SK-N-SH treated with all-trans-retinoic acid at 6 μM for 48 hours (cell line): ENCODE measurements around the gene PPARGC1A.

Source experiments
- ATAC-seq: fragments of 200-7000 bp; cut with Tn5 transposase; 3 replicates; pipeline ENCODE4 v1.9.1; 2020; ENCODE audit warnings: mild to moderate bottlenecking, moderate library complexity
- CREB5 ChIP-seq: fragments of 250-450 bp; sonication (Bioruptor Pico); IDR thresholded peaks from 2 replicates; pipeline ENCODE4 v1.5.1; 2020; ENCODE audit warnings: low read depth, mild to moderate bottlenecking, moderate library complexity
- CSDC2 ChIP-seq: fragments of 250-450 bp; sonication (Bioruptor Pico); IDR thresholded peaks from 2 replicates; pipeline ENCODE4 v1.5.0; 2020; ENCODE audit warnings: mild to moderate bottlenecking, moderate library complexity
- CSRNP3 ChIP-seq: fragments of 250-450 bp; sonication (Bioruptor Pico); IDR thresholded peaks from 2 replicates; pipeline ENCODE4 v1.5.1; 2021; ENCODE audit warnings: mild to moderate bottlenecking, moderate library complexity
- ESRRG ChIP-seq: fragments of 250-450 bp; sonication (Bioruptor Pico); IDR thresholded peaks from 2 replicates; pipeline ENCODE4 v1.6.1; 2021; ENCODE audit warnings: mild to moderate bottlenecking
- GLIS3 ChIP-seq: fragments of 250-450 bp; sonication (Bioruptor Pico); IDR thresholded peaks from 2 replicates; pipeline ENCODE4 v1.5.0; 2020; ENCODE audit warnings: mild to moderate bottlenecking, moderate library complexity
- ISL1 ChIP-seq: fragments of 250-450 bp; sonication (Bioruptor Pico); IDR thresholded peaks from 2 replicates; pipeline ENCODE4 v2.1.2; 2022; ENCODE audit warnings: mild to moderate bottlenecking, moderate library complexity
- OSR1 ChIP-seq: fragments of 250-450 bp; sonication (Bioruptor Pico); IDR thresholded peaks from 2 replicates; pipeline ENCODE4 v1.8.0; 2022; ENCODE audit warnings: moderate library complexity, mild to moderate bottlenecking, inconsistent platforms
- PATZ1 ChIP-seq: fragments of 250-450 bp; sonication (Bioruptor Pico); IDR thresholded peaks from 2 replicates; pipeline ENCODE4 v1.8.0; 2020; ENCODE audit warnings: mild to moderate bottlenecking, moderate library complexity, borderline replicate concordance
- POU6F1 ChIP-seq: fragments of 250-450 bp; sonication (Bioruptor Pico); IDR thresholded peaks from 2 replicates; pipeline ENCODE4 v1.8.0; 2021; ENCODE audit warnings: low read depth, mild to moderate bottlenecking, moderate library complexity, borderline replicate concordance
- PPARA ChIP-seq: fragments of 250-450 bp; sonication (Bioruptor Pico); IDR thresholded peaks from 2 replicates; pipeline ENCODE4 v1.5.0; 2020; ENCODE audit warnings: mild to moderate bottlenecking, borderline replicate concordance
- RARB ChIP-seq: fragments of 250-450 bp; sonication (Bioruptor Pico); IDR thresholded peaks from 2 replicates; pipeline ENCODE4 v1.8.0; 2021; ENCODE audit warnings: mild to moderate bottlenecking, moderate library complexity
- SNAI2 ChIP-seq: fragments of 250-450 bp; sonication (Bioruptor Pico); IDR thresholded peaks from 2 replicates; pipeline ENCODE4 v1.5.0; 2020; ENCODE audit warnings: mild to moderate bottlenecking, moderate library complexity
- TCF4 ChIP-seq: fragments of 250-450 bp; sonication (Bioruptor Pico); IDR thresholded peaks from 2 replicates; pipeline ENCODE4 v1.8.0; 2021; ENCODE audit warnings: mild to moderate bottlenecking, moderate library complexity, borderline replicate concordance
- TOX ChIP-seq: fragments of 250-450 bp; sonication (Bioruptor Pico); IDR thresholded peaks from 2 replicates; pipeline ENCODE4 v1.8.0; 2021; ENCODE audit warnings: mild to moderate bottlenecking, moderate library complexity, borderline replicate concordance
- TSHZ2 ChIP-seq: fragments of 250-450 bp; sonication (Bioruptor Pico); IDR thresholded peaks from 2 replicates; pipeline ENCODE4 v1.5.0; 2020; ENCODE audit warnings: mild to moderate bottlenecking, moderate library complexity
- ZC3H10 ChIP-seq: fragments of 250-450 bp; sonication (Bioruptor Pico); IDR thresholded peaks from 2 replicates; pipeline ENCODE4 v1.5.1; 2021; ENCODE audit warnings: mild to moderate bottlenecking, moderate library complexity
- ZFP3 ChIP-seq: fragments of 250-450 bp; sonication (Bioruptor Pico); IDR thresholded peaks from 2 replicates; pipeline ENCODE4 v1.5.0; 2020; ENCODE audit warnings: mild to moderate bottlenecking, moderate library complexity
- ZFP30 ChIP-seq: fragments of 450-650 bp; formaldehyde crosslinking; IDR thresholded peaks from 2 replicates; pipeline ENCODE4 v1.5.0; 2022; ENCODE audit warnings: mild to moderate bottlenecking, moderate library complexity
- ZNF565 ChIP-seq: fragments of 450-650 bp; formaldehyde crosslinking; conservative IDR thresholded peaks from 2 replicates; pipeline ENCODE4 v1.5.0; 2020; ENCODE audit warnings: low read depth, mild to moderate bottlenecking, moderate library complexity
- ZNF70 ChIP-seq: fragments of 450-650 bp; formaldehyde crosslinking; IDR thresholded peaks from 2 replicates; pipeline ENCODE4 v1.5.0; 2020; ENCODE audit warnings: mild to moderate bottlenecking, moderate library complexity
- ZNF8 ChIP-seq: fragments of 450-650 bp; formaldehyde crosslinking; IDR thresholded peaks from 2 replicates; pipeline ENCODE4 v1.5.0; 2020; ENCODE audit warnings: mild to moderate bottlenecking, moderate library complexity

PPARGC1A gene

GRCh38 chr4:23839279-23839678 lies 50.6 kb downstream of the PPARGC1A start:
- no peak for ATAC-seq

GRCh38 chr4:23838607-23839006 lies 51.2 kb downstream of the PPARGC1A start:
- ATAC-seq = no peak
- TF ChIP-seq ZNF8 = no peak
- TF ChIP-seq PATZ1 (CRISPR knock-in tag) = no peak
- TF ChIP-seq POU6F1 (CRISPR knock-in tag) = no peak
- no peak for TF ChIP-seq ZFP3 (CRISPR knock-in tag)
- no peak for TF ChIP-seq TSHZ2 (CRISPR knock-in tag)
- TF ChIP-seq ZC3H10 (CRISPR knock-in tag) = no peak
- no peak for TF ChIP-seq RARB (CRISPR knock-in tag)
- TF ChIP-seq CSDC2 (CRISPR knock-in tag) = no peak
- no peak for TF ChIP-seq ZFP30 (CRISPR knock-in tag)
- no peak for TF ChIP-seq GLIS3 (CRISPR knock-in tag)

More at GRCh38 chr4:23839279-23839678, 50.6 kb downstream of the PPARGC1A start:
- TF ChIP-seq RARB (CRISPR knock-in tag) = no peak
- TF ChIP-seq ZNF565 (CRISPR knock-in tag) = no peak
- TF ChIP-seq PPARA (CRISPR knock-in tag) = no peak
- no peak for TF ChIP-seq TOX (CRISPR knock-in tag)
- TF ChIP-seq CSDC2 (CRISPR knock-in tag) = no peak
- no peak for TF ChIP-seq ZNF8
- TF ChIP-seq OSR1 (CRISPR knock-in tag) = no peak
- TF ChIP-seq CSRNP3 (CRISPR knock-in tag) = no peak
- no peak for TF ChIP-seq ZNF70 (CRISPR knock-in tag)
- TF ChIP-seq GLIS3 (CRISPR knock-in tag) = no peak
- no peak for TF ChIP-seq TCF4 (CRISPR knock-in tag)
- TF ChIP-seq TSHZ2 (CRISPR knock-in tag) = no peak
- no peak for TF ChIP-seq ZFP3 (CRISPR knock-in tag)
- TF ChIP-seq PATZ1 (CRISPR knock-in tag) = no peak
- TF ChIP-seq CREB5 = no peak
- no peak for TF ChIP-seq SNAI2 (CRISPR knock-in tag)
- TF ChIP-seq ISL1 (CRISPR knock-in tag) = no peak
- TF ChIP-seq ESRRG = no peak
- no peak for TF ChIP-seq ZC3H10 (CRISPR knock-in tag)
